HG03097 (cell line): ENCODE results near the gene GJD4.

Experiments used
- ATAC-seq: cut with Tn5 transposase; IDR thresholded peaks from one replicate; pipeline ENCODE4 v1.9.1; 2021; ENCODE audit not compliant: unreplicated experiment, low FRiP score

Gene GJD4

GRCh38 chr10:35613597-35614226, 8.6 kb downstream of the GJD4 start:
- ATAC-seq, result no peak

GRCh38 chr10:35614312-35614711, 9.2 kb downstream of the GJD4 start:
- no peak for ATAC-seq

GRCh38 chr10:35626971-35627507, 21.9 kb downstream of the GJD4 start:
- ATAC-seq, result no peak

- ATAC-seq, result no peak
Measured at GRCh38 chr10:35631404-35631803, 26.3 kb downstream of the GJD4 start.

GRCh38 chr10:35632027-35632426, 26.9 kb downstream of the GJD4 start:
- no peak for ATAC-seq

GRCh38 chr10:35633006-35633980, 28.2 kb downstream of the GJD4 start:
- ATAC-seq, result no peak

- ATAC-seq, result no peak
Measured at GRCh38 chr10:35635576-35635975, 30.4 kb downstream of the GJD4 start.

GRCh38 chr10:35636956-35637355, 31.8 kb downstream of the GJD4 start:
- ATAC-seq, result no peak

GRCh38 chr10:35637462-35637861, 32.3 kb downstream of the GJD4 start:
- ATAC-seq, result no peak

- ATAC-seq, result no peak
Measured at GRCh38 chr10:35638101-35638500, 33.0 kb downstream of the GJD4 start.

- ATAC-seq, result no peak
Measured at GRCh38 chr10:35639021-35639727, 34.0 kb downstream of the GJD4 start.

GRCh38 chr10:35639728-35640401, 34.7 kb downstream of the GJD4 start:
- ATAC-seq, result no peak

GRCh38 chr10:35640474-35640873, 35.3 kb downstream of the GJD4 start:
- ATAC-seq, result peak; percentile 26

- peak; percentile 37 for ATAC-seq
Measured at GRCh38 chr10:35640951-35641675, 36.0 kb downstream of the GJD4 start.

GRCh38 chr10:35641676-35642034, 36.5 kb downstream of the GJD4 start:
- ATAC-seq, result peak; percentile 9

GRCh38 chr10:35642035-35642792, 37.1 kb downstream of the GJD4 start, which contains the start of gene FZD8:
FZD8 (minus strand) TSS chr10:35642296; CDS start chr10:35641429, 867 bp downstream.
- peak; percentile 87 for ATAC-seq

- no peak for ATAC-seq
Measured at GRCh38 chr10:35642793-35643114, 37.6 kb downstream of the GJD4 start.

GRCh38 chr10:35643151-35644049, 38.3 kb downstream of the GJD4 start:
- ATAC-seq, result no peak
